Measurements from ENCODE around the gene SUPT6H. TPM values are rescaled to one million over a fixed set of nuclear protein-coding genes. Genes with fewer than 3 reads are reported as not detected.

SUPT6H gene
- total RNA-seq, 1 donor from 2014 or later = 52.4 TPM

DNA sequence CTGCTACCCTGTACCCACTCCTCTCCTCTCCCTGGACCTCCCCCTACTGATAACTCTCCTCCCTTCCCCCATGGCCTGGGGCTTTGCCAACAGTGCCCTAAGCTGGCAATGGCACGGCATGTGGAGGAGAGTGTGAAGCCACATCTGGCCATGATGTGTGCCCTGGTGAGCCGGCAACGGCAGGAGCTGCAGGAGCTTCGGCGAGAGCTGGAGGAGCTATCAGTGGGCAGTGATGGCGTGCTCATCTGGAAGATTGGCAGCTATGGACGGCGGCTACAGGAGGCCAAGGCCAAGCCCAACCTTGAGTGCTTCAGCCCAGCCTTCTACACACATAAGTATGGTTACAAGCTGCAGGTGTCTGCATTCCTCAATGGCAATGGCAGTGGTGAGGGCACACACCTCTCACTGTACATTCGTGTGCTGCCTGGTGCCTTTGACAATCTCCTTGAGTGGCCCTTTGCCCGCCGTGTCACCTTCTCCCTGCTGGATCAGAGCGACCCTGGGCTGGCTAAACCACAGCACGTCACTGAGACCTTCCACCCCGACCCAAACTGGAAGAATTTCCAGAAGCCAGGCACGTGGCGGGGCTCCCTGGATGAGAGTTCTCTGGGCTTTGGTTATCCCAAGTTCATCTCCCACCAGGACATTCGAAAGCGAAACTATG, 87.0 kb downstream of the SUPT6H start:
- no peak for DNase-seq (ENCODE audit: low read depth, low spot score)

DNA sequence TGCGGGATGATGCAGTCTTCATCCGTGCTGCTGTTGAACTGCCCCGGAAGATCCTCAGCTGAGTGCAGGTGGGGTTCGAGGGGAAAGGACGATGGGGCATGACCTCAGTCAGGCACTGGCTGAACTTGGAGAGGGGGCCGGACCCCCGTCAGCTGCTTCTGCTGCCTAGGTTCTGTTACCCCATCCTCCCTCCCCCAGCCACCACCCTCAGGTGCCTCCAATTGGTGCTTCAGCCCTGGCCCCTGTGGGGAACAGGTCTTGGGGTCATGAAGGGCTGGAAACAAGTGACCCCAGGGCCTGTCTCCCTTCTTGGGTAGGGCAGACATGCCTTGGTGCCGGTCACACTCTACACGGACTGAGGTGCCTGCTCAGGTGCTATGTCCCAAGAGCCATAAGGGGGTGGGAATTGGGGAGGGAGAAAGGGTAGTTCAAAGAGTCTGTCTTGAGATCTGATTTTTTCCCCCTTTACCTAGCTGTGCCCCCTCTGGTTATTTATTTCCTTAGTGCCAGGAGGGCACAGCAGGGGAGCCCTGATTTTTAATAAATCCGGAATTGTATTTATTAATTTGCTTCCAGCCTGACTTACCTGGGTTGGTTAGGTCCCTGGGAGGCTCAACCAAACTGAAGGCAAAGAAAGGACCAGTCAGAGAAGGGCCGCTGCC, 87.6 kb downstream of the SUPT6H start:
- no peak for DNase-seq (ENCODE audit: low read depth, low spot score)

GRCh38 chr17:28750178-28751047, 88.4 kb downstream of the SUPT6H start:
- DNase-seq (ENCODE audit: low read depth, low spot score) = peak; percentile 80

DNA sequence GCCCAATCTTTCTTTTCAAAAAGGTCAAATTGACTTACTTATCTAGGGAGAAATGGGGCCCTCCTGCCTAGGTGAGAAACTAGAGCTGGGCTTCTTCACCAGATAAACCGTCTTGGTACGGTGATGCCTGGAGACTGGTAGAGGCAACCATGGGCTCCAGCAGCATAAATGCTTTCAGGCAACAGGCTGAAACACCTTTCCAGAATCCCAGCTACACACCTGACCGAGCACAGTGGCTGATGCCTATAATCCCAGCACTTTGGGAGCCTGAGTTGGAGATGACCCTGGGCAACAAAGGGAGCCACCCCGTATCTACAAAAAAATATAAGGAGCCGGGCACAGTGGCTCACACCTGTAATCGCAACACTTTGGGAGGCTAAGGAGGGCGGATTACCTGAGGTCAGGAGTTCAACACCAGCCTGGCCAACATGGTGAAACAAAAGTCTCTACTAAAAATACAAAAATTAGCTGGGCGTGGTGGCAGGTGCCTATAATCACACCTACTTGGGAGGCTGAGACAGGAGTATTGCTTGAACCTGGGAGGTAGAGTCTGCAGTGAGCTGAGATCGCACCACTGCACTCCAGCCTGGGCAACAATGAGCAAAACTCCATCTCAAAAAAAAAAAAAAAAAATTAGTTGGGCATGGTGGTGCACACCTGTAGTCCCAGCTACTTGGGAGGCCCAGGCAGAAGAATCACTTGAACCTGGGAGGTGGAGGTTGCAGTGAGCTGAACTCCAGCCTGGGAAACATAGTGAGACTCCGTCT, 89.8 kb downstream of the SUPT6H start:
- no peak for DNase-seq (ENCODE audit: low read depth, low spot score)

Other genes starting within 250 kb of the SUPT6H start
- gene SLC13A2, start 188.6 kb upstream of the SUPT6H start, total RNA-seq = not detected in 2 replicates
- not detected in 2 replicates for gene FOXN1, start 155.9 kb upstream of the SUPT6H start, total RNA-seq
- gene UNC119, start 109.6 kb upstream of the SUPT6H start, total RNA-seq = 22.0 and 22.1 TPM in 2 replicates
- 56.6 and 57.6 TPM in 2 replicates for gene PIGS, start 90.7 kb upstream of the SUPT6H start, total RNA-seq
- gene ALDOC, start 85.3 kb upstream of the SUPT6H start, total RNA-seq = 22.0 and 53.9 TPM in 2 replicates
- 24.5 and 58.3 TPM in 2 replicates for gene SPAG5, start 63.2 kb upstream of the SUPT6H start, total RNA-seq
- 3.4 and 5.5 TPM in 2 replicates for gene RSKR, start 48.0 kb upstream of the SUPT6H start, total RNA-seq
- 162 and 190 TPM in 2 replicates for gene BLTP2, start 17.0 kb upstream of the SUPT6H start, total RNA-seq
- 56.8 and 63.1 TPM in 2 replicates for gene SDF2, start 299 bp upstream of the SUPT6H start, total RNA-seq
- 0.66 and 2.3 TPM in 2 replicates for gene PROCA1, start 49.7 kb downstream of the SUPT6H start, total RNA-seq
- 15.0 and 41.7 TPM in 2 replicates for gene RAB34, start 55.7 kb downstream of the SUPT6H start, total RNA-seq
- gene RPL23A, start 57.8 kb downstream of the SUPT6H start, total RNA-seq = 811 and 821 TPM in 2 replicates
- 1.1 and 1.4 TPM in 2 replicates for gene TLCD1, start 64.0 kb downstream of the SUPT6H start, total RNA-seq
- gene NEK8, start 66.6 kb downstream of the SUPT6H start, total RNA-seq = 2.0 and 2.1 TPM in 2 replicates
- gene TRAF4, start 81.8 kb downstream of the SUPT6H start, total RNA-seq = 28.2 and 32.8 TPM in 2 replicates
- gene FAM222B, start 180.6 kb downstream of the SUPT6H start, total RNA-seq = 3.4 and 5.5 TPM in 2 replicates
- gene ERAL1, start 192.8 kb downstream of the SUPT6H start, total RNA-seq = 30.7 and 49.2 TPM in 2 replicates
- 77.3 and 80.4 TPM in 2 replicates for gene FLOT2, start 235.5 kb downstream of the SUPT6H start, total RNA-seq
- gene DHRS13, start 240.9 kb downstream of the SUPT6H start, total RNA-seq = 5.5 and 7.9 TPM in 2 replicates

Data from pulmonary artery endothelial cell (primary cell).